SK-N-SH (cell line): Measurements from ENCODE around the gene LAPTM5.

Experiments used
- GABPA ChIP-seq: IDR thresholded peaks from 2 replicates; pipeline ENCODE4 v1.4.0; 2012; ENCODE audit warnings: low read depth, mild to moderate bottlenecking
- POLR2AphosphoS5 ChIP-seq: IDR thresholded peaks from 2 replicates; pipeline ENCODE4 v1.6.1; 2012; ENCODE audit warnings: low read depth, low read length
- SMC3 ChIP-seq: IDR thresholded peaks from 2 replicates; pipeline ENCODE4 v1.6.1; 2012; ENCODE audit warnings: low read depth, low read length, improper control_type of control experiment
- TAF1 ChIP-seq: IDR thresholded peaks from 2 replicates; pipeline ENCODE4 v1.6.1; 2012; ENCODE audit warnings: low read depth, mild to moderate bottlenecking, low read length, moderate library complexity, borderline replicate concordance
- TF ChIP-seq, protein P1 (sequence below): IDR thresholded peaks from 2 replicates; pipeline ENCODE4 v1.6.1; 2012; ENCODE audit warnings: mild to moderate bottlenecking, low read depth, low read length, moderate library complexity
- TF ChIP-seq, protein P2 (sequence below): fragments of 200-600 bp; sonication (generic); IDR thresholded peaks from 2 replicates; pipeline ENCODE4 v1.6.1; 2017; ENCODE audit warnings: antibody characterized with exemption, mild to moderate bottlenecking, moderate library complexity
- TF ChIP-seq, protein P3 (sequence below): fragments of 150-350 bp; IDR thresholded peaks from 2 replicates; pipeline ENCODE4 v1.6.1; 2017; ENCODE audit warnings: antibody characterized with exemption, low read length, low read depth, borderline replicate concordance

DNA sequence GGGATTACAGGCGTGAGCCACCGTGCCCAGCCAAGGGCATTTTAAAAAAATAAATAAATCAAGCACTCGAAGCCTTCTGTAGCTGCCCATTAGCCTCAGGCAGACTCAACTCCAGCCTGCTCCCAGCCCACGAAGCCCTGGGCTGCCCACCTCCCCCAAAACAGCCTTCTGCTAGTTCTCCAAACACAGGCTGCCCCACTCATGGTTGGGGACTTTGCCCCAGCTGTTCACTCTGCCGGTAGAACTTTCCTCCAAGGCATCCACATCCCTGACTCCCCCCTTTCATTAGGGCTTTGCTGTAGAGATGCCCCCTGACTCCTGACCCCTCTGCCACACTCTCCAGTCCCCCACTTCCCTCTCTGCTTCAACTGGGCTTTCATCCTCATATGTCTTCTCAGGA, 29.7 kb upstream of the LAPTM5 start:
- TF ChIP-seq, protein P1, sequence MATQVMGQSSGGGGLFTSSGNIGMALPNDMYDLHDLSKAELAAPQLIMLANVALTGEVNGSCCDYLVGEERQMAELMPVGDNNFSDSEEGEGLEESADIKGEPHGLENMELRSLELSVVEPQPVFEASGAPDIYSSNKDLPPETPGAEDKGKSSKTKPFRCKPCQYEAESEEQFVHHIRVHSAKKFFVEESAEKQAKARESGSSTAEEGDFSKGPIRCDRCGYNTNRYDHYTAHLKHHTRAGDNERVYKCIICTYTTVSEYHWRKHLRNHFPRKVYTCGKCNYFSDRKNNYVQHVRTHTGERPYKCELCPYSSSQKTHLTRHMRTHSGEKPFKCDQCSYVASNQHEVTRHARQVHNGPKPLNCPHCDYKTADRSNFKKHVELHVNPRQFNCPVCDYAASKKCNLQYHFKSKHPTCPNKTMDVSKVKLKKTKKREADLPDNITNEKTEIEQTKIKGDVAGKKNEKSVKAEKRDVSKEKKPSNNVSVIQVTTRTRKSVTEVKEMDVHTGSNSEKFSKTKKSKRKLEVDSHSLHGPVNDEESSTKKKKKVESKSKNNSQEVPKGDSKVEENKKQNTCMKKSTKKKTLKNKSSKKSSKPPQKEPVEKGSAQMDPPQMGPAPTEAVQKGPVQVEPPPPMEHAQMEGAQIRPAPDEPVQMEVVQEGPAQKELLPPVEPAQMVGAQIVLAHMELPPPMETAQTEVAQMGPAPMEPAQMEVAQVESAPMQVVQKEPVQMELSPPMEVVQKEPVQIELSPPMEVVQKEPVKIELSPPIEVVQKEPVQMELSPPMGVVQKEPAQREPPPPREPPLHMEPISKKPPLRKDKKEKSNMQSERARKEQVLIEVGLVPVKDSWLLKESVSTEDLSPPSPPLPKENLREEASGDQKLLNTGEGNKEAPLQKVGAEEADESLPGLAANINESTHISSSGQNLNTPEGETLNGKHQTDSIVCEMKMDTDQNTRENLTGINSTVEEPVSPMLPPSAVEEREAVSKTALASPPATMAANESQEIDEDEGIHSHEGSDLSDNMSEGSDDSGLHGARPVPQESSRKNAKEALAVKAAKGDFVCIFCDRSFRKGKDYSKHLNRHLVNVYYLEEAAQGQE = no peak
- TF ChIP-seq, protein P2, sequence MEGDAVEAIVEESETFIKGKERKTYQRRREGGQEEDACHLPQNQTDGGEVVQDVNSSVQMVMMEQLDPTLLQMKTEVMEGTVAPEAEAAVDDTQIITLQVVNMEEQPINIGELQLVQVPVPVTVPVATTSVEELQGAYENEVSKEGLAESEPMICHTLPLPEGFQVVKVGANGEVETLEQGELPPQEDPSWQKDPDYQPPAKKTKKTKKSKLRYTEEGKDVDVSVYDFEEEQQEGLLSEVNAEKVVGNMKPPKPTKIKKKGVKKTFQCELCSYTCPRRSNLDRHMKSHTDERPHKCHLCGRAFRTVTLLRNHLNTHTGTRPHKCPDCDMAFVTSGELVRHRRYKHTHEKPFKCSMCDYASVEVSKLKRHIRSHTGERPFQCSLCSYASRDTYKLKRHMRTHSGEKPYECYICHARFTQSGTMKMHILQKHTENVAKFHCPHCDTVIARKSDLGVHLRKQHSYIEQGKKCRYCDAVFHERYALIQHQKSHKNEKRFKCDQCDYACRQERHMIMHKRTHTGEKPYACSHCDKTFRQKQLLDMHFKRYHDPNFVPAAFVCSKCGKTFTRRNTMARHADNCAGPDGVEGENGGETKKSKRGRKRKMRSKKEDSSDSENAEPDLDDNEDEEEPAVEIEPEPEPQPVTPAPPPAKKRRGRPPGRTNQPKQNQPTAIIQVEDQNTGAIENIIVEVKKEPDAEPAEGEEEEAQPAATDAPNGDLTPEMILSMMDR = no peak
- TF ChIP-seq TAF1 = no peak
- TF ChIP-seq, protein P3, sequence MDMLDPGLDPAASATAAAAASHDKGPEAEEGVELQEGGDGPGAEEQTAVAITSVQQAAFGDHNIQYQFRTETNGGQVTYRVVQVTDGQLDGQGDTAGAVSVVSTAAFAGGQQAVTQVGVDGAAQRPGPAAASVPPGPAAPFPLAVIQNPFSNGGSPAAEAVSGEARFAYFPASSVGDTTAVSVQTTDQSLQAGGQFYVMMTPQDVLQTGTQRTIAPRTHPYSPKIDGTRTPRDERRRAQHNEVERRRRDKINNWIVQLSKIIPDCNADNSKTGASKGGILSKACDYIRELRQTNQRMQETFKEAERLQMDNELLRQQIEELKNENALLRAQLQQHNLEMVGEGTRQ = no peak
- TF ChIP-seq POLR2AphosphoS5 = no peak
- TF ChIP-seq SMC3 = no peak
- TF ChIP-seq GABPA = no peak
